NCI-H2196 treated with DMSO at 0.1 percent for 48 hours (cell line): ENCODE measurements around the gene ITPR3.

Experiments
- DNase-seq: peaks from one replicate; lab custom pipeline; 2025; ENCODE audit not compliant: unreplicated experiment; lab: John Stamatoyannopoulos, UW

ITPR3 gene

GRCh38 chr6:33695451-33695887 lies 74.3 kb downstream of the ITPR3 start:
- DNase-seq: no peak

GRCh38 chr6:33696076-33696475 lies 75.0 kb downstream of the ITPR3 start:
- no peak for DNase-seq

GRCh38 chr6:33696548-33697518 lies 75.7 kb downstream of the ITPR3 start:
- DNase-seq: peak; percentile 88

- no peak for DNase-seq
Observed at GRCh38 chr6:33697845-33698244, 76.7 kb downstream of the ITPR3 start.

- DNase-seq: no peak
Observed at GRCh38 chr6:33698494-33698893, 77.4 kb downstream of the ITPR3 start.

GRCh38 chr6:33699131-33699530 lies 78.0 kb downstream of the ITPR3 start:
- DNase-seq: no peak

GRCh38 chr6:33699739-33700138 lies 78.6 kb downstream of the ITPR3 start:
- no peak for DNase-seq

- DNase-seq: peak; percentile 43
Observed at GRCh38 chr6:33700391-33701050, 79.4 kb downstream of the ITPR3 start.

- no peak for DNase-seq
Observed at GRCh38 chr6:33702345-33702977, 81.3 kb downstream of the ITPR3 start.

GRCh38 chr6:33704215-33705066 lies 83.3 kb downstream of the ITPR3 start:
- DNase-seq: no peak

GRCh38 chr6:33705268-33705885 lies 84.3 kb downstream of the ITPR3 start:
- no peak for DNase-seq

- no peak for DNase-seq
Observed at GRCh38 chr6:33705955-33706725, 85.0 kb downstream of the ITPR3 start.

GRCh38 chr6:33707771-33708170 lies 86.6 kb downstream of the ITPR3 start:
- no peak for DNase-seq

GRCh38 chr6:33708516-33709204 lies 87.5 kb downstream of the ITPR3 start:
- DNase-seq: no peak

- no peak for DNase-seq
Observed at GRCh38 chr6:33709605-33710295, 88.6 kb downstream of the ITPR3 start.

GRCh38 chr6:33710296-33711121 lies 89.4 kb downstream of the ITPR3 start:
- no peak for DNase-seq
